Stomach (tissue), 9 donors: ENCODE data around the gene LAMC1. TPM values are rescaled to one million over a fixed set of nuclear protein-coding genes. Genes with fewer than 3 reads are reported as not detected.

Experiments used
- DNase-seq, 2 donors: peaks; one replicate each; pipeline versions ENCODE4 v3.0.0 to v3.0.0-alpha.2; 2013 to 2019
- H3K27ac ChIP-seq, 5 donors: fragments of 200-600 bp in 4 of 5; sonication (generic) in 4 of 5; one replicate each; pipeline ENCODE4 v1.5.1; 2013 to 2019; ENCODE audit warnings: mild to moderate bottlenecking in 1 of 5, moderate library complexity in 1 of 5
- H3K27me3 ChIP-seq, 3 donors: fragments of 200-600 bp; sonication (generic); one replicate each; pipeline ENCODE4 v1.5.1; 2017 to 2019; ENCODE audit warnings: mixed run types in 1 of 3
- H3K36me3 ChIP-seq, 4 donors: fragments of 200-600 bp; sonication (generic); 1 replicate in 3 of 4; 2 replicates in 1 of 4; pipeline ENCODE4 v1.5.1; 2016 to 2019
- H3K4me1 ChIP-seq, 4 donors: fragments of 200-600 bp; sonication (generic); one replicate each; pipeline ENCODE4 v1.5.1; 2016 to 2019
- H3K4me3 ChIP-seq, 4 donors: fragments of 200-600 bp; sonication (generic) in 3 of 4; one replicate each; pipeline ENCODE4 v1.5.1; 2016 to 2019; ENCODE audit warnings: mild to moderate bottlenecking in 1 of 4
- H3K9me3 ChIP-seq, 4 donors: fragments of 200-600 bp; sonication (generic); one replicate each; pipeline ENCODE4 v1.5.1; 2016 to 2019
- EP300 ChIP-seq: sonication (generic); formaldehyde crosslinking; IDR thresholded peaks from one replicate; pipeline ENCODE4 v1.6.1; 2017; ENCODE audit warnings: antibody characterized with exemption
- POLR2A ChIP-seq, 4 donors: fragments of 450-650 bp; IDR thresholded peaks; one replicate each; pipeline ENCODE4 v1.6.1; 2016; ENCODE audit warnings: antibody characterized with exemption in 4 of 4, control low read depth in 2 of 4, mild to moderate bottlenecking in 1 of 4, moderate library complexity in 1 of 4
- POLR2AphosphoS5 ChIP-seq, 3 donors: sonication (generic); formaldehyde crosslinking; IDR thresholded peaks; one replicate each; pipeline ENCODE4 v1.6.1; 2016; ENCODE audit warnings: antibody characterized with exemption in 3 of 3
- WGBS, 5 donors: extraction: QIAGEN DNeasy Blood & Tissue Kit in 3 of 5; methylation state at CpG; one replicate each; pipeline versions ENCODE4 v1.1.5 to v1.1.7; 2013 to 2018; 5-methylcytosine and 5-hydroxymethylcytosine counted together
- intact Hi-C: fragments of 100-400 bp; cut with DNase I; formaldehyde crosslinking; loops from one replicate; pipeline ENCODE4 v1.15.1; 2023; ENCODE audit warnings: low total_unique reads
- polyA plus RNA-seq, 3 donors: library from polyadenylated mRNA; stranded (reverse); fragments of 200-250 nt; gene quantifications; one replicate each; pipeline ENCODE4 v1.2.3, GENCODE V29; 2013
- total RNA-seq, 5 donors: library from RNA; depleted of rRNA; stranded (reverse); fragments of >200 nt; gene quantifications; one replicate each; pipeline versions ENCODE4 v1.1.0 to v1.2.3, GENCODE V29; 2014 to 2016
- TF ChIP-seq, protein P1 (sequence below), 7 experiments: fragments of 450-650 bp in 4 of 7; fragments of 200-600 bp in 3 of 7; sonication (generic) in 3 of 7; IDR thresholded peaks; one replicate each; pipeline ENCODE4 v1.5.1; 2016 to 2019; ENCODE audit warnings: antibody characterized with exemption in 7 of 7, control low read depth in 2 of 7, mild to moderate bottlenecking in 1 of 7
- donor health status: healthy with polysubstance abuse.
- donor health status: Bipolar disorder and iron deficiency.
- donor health status: healthy.

LAMC1 gene
- total and polyA plus RNA-seq, 8 donors, result 11.7 to 355 (median 142) TPM

DNA sequence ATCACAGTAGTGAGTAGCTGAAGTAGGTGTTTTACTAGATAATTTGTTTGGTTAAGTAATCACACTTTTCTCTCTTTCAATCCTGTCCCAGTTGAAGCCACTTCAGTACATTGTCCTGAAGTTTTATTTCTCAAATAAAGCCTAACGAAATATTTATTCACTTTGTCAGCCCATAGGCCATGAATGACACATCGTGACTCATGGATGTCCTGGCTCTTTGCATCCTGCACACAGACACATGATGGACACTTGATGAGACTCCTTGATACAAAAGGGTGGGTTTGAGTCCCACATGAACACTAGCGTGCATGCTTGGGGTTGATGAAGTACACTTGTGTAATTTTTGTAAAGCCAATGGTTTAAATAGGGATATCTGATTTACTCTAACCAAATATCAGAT lies 140.1 kb downstream of the LAMC1 start:
- whole genome bisulfite sequencing, 5 donors, result 76 to 90% (median 88%) methylated on average over 3 of the region's 3 CpGs
- TF ChIP-seq EP300, result no peak
- TF ChIP-seq, protein P1, sequence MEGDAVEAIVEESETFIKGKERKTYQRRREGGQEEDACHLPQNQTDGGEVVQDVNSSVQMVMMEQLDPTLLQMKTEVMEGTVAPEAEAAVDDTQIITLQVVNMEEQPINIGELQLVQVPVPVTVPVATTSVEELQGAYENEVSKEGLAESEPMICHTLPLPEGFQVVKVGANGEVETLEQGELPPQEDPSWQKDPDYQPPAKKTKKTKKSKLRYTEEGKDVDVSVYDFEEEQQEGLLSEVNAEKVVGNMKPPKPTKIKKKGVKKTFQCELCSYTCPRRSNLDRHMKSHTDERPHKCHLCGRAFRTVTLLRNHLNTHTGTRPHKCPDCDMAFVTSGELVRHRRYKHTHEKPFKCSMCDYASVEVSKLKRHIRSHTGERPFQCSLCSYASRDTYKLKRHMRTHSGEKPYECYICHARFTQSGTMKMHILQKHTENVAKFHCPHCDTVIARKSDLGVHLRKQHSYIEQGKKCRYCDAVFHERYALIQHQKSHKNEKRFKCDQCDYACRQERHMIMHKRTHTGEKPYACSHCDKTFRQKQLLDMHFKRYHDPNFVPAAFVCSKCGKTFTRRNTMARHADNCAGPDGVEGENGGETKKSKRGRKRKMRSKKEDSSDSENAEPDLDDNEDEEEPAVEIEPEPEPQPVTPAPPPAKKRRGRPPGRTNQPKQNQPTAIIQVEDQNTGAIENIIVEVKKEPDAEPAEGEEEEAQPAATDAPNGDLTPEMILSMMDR (IDR thresholded peaks at IDR 0.05), result no peak
- no peak for TF ChIP-seq POLR2AphosphoS5 (IDR thresholded peaks at IDR 0.05)
- no peak for TF ChIP-seq POLR2A (IDR thresholded peaks at IDR 0.05)
- H3K4me3 ChIP-seq, result no peak overlapping the region

DNA sequence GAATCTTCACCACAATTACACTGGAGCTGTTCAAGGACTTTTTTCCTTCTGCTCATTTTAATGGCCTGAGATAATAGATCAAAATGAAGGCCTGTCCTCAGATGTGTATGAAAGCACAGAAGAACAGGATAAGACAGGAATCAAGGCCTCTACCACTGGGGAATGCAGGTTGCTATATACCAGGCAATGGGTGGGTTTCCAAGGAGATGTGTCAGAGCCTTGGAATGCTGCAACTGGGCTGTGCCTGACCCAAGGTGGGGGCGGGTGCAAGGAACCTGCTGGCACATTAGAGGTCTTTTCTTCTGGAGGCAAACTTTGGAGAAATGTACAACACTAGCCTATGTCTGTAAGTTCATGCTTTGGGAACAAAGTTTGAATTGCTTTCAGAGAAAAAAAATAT lies 141.1 kb downstream of the LAMC1 start:
- 63 to 75% (median 67%) methylated on average over 1 of the region's 1 CpG for WGBS, 5 donors
- intact Hi-C loops, result no loop called here
- TF ChIP-seq, protein P1 (IDR thresholded peaks at IDR 0.05), result no peak
- TF ChIP-seq EP300, result no peak
- no peak for TF ChIP-seq POLR2AphosphoS5 (IDR thresholded peaks at IDR 0.05)
- TF ChIP-seq POLR2A (IDR thresholded peaks at IDR 0.05), result no peak
- peak in 1 of 2 donors; percentile 52 for DNase-seq
- no peaks in the 10 kb centered on the region for H3K9me3 ChIP-seq
- peak overlapping the region in 1 of 5 donors; percentile 25 for H3K27ac ChIP-seq
- H3K4me1 ChIP-seq, result no peaks in the 10 kb centered on the region
- no peaks in the 10 kb centered on the region for H3K27me3 ChIP-seq
- no peak overlapping the region for H3K4me3 ChIP-seq
- H3K36me3 ChIP-seq, result no peaks in the 10 kb centered on the region

More for the DNA sequence above, 140.1 kb downstream of the LAMC1 start:
- Histone ChIP-seq H3K4me1 (no peaks in the 10 kb centered on the region), H3K36me3 (no peaks in the 10 kb centered on the region), H3K27me3 (no peaks in the 10 kb centered on the region), H3K27ac (no peak overlapping the region), H3K9me3 (no peaks in the 10 kb centered on the region)
- intact Hi-C loops, result no loop called here
- no peak for DNase-seq

DNA sequence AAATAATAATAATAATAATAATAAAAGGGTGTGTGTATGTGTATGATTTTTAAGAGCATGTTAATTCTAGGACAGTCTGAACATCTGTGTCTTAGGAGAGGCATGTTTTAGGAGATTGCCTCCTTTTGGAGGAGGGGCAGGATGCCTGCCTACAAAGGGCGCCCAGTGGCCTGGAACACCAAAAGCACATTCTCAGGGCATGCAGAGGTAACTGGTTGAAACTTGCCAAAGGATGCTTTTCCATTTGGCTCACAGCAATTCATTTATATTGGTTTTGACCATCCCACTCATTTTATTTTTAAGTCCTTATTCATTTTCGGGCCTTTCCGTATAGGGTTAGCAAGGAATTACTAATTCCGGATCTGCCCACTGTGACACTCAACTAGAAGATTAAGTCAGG lies 141.7 kb downstream of the LAMC1 start:
- Histone ChIP-seq H3K9me3 (no peaks in the 10 kb centered on the region), H3K36me3 (no peaks in the 10 kb centered on the region), H3K4me1 (no peaks in the 10 kb centered on the region), H3K27ac (no peak overlapping the region), H3K4me3 (no peak overlapping the region), H3K27me3 (no peaks in the 10 kb centered on the region)
- intact Hi-C loops, result no loop called here
- DNase-seq, result no peak
- no peak for TF ChIP-seq POLR2AphosphoS5 (IDR thresholded peaks at IDR 0.05)
- no peak for TF ChIP-seq EP300
- TF ChIP-seq, protein P1 (IDR thresholded peaks at IDR 0.05), result no peak
- TF ChIP-seq POLR2A (IDR thresholded peaks at IDR 0.05), result no peak
- 91 to 100% (median 96%) methylated on average over 4 of the region's 4 CpGs for WGBS, 5 donors

DNA sequence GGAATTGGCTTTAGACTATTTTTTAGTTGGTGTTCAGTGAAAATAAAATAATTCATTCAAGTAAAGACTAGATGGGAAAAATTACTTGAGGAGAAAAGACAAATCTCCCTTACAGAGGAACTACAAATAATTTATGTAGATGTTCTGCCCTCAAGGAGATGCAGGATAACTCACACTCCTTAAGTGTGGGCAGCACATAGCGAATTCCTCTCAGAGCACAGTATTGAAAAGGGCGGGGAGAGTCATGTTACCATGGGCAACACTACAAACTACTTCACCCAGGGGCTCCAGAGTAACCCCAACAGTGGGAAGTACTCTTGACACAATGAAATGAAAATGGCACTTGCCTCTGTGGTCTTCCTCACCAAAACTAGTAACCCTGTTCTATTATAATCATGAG lies 142.2 kb downstream of the LAMC1 start:
- no peaks in the 10 kb centered on the region for H3K4me1 ChIP-seq
- intact Hi-C loops, result no loop called here
- H3K9me3 ChIP-seq, result no peaks in the 10 kb centered on the region
- H3K27me3 ChIP-seq, result no peaks in the 10 kb centered on the region
- WGBS, 5 donors, result 82 to 97% (median 90%) methylated on average over 2 of the region's 2 CpGs
- H3K4me3 ChIP-seq, result no peak overlapping the region
- TF ChIP-seq, protein P1 (IDR thresholded peaks at IDR 0.05), result no peak
- TF ChIP-seq POLR2AphosphoS5 (IDR thresholded peaks at IDR 0.05) (no peak), POLR2A (IDR thresholded peaks at IDR 0.05) (no peak), EP300 (no peak)
- H3K27ac ChIP-seq, result no peak overlapping the region
- no peak for DNase-seq
- no peaks in the 10 kb centered on the region for H3K36me3 ChIP-seq
